ENCODE results near the gene GRIK3.
"Not testable (repeated sequence)": the region's sequence is repeated elsewhere in the genome, so short reads cannot be mapped to it uniquely, and the experiment has no call there.

Gene GRIK3

DNA sequence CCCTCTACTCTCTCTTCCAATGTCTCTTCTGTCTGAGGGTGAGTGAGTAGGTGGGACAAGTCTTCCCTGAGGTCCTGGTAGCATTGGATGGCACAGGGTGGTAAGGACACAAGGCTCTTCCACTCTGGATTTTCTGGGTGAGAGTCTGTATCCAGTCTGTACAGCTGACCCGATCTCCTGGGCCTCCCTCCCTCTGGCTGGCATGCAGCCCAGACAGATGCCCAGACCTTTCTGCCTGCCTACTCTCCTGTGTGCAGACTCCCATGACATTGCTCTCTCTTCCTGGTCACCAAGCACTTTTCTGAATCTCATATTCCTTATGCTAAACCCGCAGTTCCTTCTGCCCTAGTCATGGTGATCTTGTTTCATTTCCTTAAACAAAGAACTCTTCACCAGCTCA is 100.3 kb downstream of the GRIK3 start:
- DNase-seq: peak; percentile 100

- DNase-seq: no peak
These were observed 106.5 kb downstream of the GRIK3 start for GRCh38 chr1:36927826-36928225.

- no peak for DNase-seq
These were observed 109.1 kb downstream of the GRIK3 start for GRCh38 chr1:36925251-36925650.

DNA sequence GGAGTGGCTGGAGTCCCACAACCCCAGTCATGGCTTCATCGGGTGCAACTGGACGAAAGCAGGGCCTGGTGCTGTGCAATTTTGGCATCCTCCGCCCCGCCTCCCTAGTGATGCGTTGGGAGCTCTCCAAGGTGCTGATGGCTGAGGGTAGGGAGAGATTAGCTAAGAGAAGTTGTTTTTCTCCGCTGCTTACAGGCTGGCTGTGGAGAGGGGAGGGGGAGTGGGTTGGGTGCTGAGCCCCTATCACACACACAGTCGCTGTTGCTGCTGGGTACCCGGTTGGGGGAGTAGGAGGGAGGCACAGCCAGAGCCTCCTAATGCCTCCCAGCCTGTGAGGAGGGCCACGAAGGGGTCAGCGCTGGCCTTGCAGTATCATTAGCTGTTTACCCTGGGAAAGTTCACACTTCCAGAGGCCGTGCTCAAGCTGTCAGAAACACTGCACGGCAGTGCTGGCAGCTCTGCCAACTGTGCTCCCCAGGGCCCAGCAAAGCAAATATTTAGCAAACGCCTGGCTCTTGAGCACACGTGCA is 110.0 kb downstream of the GRIK3 start:
- DNase-seq: peak; percentile 100

GRCh38 chr1:36922593-36923426 is 111.5 kb downstream of the GRIK3 start:
- no peak for DNase-seq

- DNase-seq: no peak
These were observed 112.2 kb downstream of the GRIK3 start for GRCh38 chr1:36922071-36922470.

GRCh38 chr1:36920801-36921405 is 113.4 kb downstream of the GRIK3 start:
- DNase-seq: no peak

DNA sequence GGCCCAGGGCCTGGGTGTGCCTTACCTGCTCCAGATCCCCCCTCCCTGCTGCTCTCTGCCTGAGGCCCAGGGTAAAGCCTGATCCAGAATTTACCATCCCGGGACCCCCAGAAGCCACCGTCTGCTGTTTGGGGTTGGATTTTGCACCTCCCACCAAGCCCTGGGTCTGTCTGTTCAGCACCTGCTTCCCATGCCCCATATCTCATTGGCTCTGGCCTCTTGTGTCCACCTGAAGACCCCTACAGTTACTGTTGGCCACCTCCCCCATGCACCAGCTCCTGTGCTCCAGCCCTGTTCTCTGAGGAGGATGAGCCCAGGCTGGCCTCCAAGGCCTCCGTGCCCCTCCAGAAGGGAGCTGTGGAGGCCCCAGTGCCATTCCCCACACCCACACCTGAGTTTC is 113.9 kb downstream of the GRIK3 start:
- no peak for DNase-seq

- DNase-seq: no peak
These were observed 114.7 kb downstream of the GRIK3 start for GRCh38 chr1:36919491-36920145.

DNA sequence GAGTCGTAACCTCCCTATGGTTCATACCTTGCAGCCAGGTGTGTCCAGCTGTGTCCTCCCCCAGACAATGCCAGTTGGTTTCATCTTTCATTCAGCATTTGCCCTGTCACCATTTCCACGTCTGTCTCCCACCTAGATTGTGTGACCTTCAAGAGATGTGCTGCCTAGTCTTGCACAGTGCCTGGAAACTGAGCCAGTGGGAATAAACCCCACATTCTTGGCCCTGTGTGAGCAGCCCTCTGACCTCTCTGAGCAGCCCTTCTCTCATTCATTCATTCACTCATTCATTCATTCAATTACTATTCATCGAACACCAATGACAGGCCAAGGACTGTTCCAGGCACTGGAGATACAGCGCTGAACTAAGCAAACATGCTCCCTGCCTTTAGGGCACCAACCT is 115.7 kb downstream of the GRIK3 start:
- no peak for DNase-seq

DNA sequence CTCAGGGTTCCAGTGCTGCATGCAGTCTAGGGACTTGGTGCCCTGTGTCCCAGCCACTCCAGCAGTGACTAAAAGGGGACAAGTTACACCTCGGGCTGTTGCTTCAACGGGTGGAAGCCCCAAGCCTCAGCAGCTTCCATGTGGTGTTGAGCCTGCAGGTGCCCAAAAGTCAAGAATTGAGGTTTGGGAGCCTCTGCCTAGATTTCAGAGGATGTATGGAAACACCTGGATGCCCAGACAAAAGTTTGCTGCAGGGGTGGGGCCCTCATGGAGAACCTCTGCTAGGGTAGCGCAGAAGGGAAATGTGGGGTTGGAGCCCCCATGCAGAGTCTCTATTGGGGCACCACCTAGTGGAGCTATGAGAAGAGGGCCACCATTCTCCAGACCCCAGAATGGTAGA is 117.8 kb downstream of the GRIK3 start:
- not testable (repeated sequence) for DNase-seq

DNA sequence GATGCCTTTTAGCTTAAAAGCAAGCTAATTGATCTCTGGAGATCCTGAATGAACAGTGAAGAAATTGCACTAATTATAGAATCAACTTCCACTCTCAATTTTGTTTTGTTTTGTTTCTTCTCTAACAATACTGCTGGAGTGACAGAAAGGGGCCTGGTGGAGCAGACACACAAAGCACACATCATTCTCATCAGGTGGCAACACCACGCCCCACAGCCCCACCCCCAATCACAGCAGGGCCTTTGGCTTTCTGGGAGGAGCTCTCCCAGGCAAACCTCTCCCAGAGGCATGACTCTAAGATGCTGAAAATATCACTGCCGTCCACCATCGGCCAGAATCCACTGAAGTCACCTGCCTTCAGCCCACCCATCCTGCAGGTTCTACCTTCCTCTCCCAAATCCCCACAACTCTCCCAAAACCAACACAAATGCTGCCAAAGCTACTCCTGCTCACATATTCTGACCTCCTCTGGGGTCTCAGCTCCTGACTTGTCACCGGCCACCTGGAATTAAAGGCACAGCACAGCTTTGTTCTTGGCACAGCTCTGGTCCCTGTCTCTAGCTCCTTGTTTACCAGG is 120.7 kb downstream of the GRIK3 start:
- DNase-seq: peak; percentile 100

DNA sequence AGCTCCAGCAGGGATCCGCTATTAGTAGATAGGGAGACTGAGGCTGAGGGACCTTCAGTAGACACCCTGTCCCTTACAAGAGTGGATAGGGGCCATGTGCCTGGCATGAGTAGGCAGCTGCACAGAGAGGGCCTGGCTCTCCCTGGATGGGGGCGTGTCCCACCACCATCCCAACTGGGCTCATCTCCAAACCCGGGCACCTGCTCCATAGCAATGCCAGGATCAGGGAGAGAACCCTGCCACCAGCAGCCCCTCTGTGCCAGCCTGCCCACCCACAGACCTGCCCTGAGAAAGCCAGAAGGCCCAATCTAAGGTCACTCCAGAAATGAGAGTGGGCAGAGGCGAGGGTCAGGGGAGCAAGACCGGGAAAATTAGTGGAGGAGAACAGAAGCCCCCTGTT is 121.3 kb downstream of the GRIK3 start:
- DNase-seq: no peak

- no peak for DNase-seq
These were observed 121.9 kb downstream of the GRIK3 start for GRCh38 chr1:36912365-36912865.

DNA sequence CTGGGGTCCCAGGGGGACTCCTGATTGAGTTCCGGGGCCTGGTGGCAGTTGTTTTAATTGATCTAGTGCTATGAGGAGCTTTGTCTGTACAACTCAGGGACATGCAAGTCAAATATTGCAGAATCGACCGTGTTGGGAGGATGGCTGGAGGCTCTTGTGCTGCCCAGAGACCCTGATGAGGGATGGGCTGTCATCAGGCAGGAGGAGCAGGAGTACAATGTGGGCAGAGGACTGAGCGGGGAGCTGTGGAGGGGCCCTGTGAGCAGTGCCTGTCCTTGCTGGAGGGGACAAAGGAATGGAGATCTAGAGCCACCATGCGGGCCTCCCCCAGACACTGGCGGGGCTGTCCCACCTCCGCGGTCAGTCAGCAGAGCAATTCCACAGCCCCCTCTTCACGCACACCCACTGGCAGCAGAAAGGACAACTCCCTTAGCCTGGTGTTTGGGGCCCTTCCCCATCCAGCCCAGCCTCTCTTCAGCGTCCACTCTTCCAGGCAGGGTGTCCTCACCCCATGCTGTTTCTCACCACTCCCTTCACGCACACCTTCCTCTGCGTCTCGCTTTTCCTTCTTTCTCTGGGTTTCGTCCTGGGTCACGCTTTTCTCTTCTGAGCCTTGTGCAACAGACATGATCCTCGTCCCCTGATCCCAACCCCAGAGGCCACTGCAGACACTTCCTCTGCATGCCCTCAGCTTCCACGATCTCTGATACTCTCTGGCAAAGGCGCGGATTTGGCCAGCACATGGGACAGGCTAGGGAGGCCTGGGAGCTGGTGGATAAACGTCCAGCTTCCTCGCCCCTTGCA is 122.6 kb downstream of the GRIK3 start:
- DNase-seq: no peak

DNA sequence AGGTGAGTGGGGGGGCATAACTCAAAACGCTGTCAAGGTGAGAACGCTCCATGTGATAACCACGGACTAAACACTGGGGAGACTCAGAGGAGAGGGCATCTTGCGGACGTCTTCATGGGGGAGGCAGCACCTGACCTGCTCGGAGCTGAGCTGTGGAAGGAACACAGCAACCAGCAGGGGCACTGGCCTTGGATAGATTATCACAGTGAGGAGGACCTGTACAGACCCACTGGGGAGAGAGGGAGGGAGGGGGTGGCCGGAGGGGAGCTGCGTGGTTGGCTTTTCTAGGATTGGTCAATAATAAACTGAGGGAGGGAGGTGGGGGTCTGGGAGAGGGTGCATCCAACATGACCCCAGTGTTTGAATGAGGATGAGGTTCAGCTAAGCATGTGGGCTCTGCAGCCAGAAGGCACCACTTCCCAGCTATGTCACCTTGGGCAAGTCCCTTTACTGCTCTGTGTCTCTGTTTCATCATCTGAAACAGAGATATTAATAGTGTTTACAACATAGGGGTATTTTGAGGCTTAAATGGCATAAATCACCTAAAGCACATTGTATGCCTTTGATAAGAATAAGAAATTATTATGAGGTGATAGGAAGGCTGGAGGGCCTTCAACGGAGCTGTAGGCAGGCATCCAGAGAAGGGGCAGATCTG is 123.3 kb downstream of the GRIK3 start:
- DNase-seq: no peak

GRCh38 chr1:36909946-36910725 is 124.2 kb downstream of the GRIK3 start:
- DNase-seq: no peak

DNA sequence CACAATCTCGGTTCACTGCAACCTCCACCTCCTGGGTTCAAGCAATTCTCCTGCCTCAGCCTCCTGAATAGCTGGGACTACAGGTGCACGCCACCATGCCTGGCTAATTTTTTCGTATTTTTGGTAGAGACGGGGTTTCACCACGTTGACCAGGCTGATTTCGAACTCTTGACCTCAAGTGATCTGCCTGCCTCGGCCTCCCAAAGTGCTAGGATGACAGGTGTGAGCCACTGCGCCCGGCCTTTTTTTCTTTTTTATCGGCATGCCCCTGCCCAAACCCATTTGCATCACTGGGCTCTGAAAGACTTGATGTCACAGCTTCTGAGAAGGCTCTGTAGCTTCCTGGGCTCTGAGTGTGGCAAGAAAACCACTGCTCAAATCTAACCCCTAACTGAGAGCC is 125.0 kb downstream of the GRIK3 start:
- DNase-seq: not testable (repeated sequence)

DNA sequence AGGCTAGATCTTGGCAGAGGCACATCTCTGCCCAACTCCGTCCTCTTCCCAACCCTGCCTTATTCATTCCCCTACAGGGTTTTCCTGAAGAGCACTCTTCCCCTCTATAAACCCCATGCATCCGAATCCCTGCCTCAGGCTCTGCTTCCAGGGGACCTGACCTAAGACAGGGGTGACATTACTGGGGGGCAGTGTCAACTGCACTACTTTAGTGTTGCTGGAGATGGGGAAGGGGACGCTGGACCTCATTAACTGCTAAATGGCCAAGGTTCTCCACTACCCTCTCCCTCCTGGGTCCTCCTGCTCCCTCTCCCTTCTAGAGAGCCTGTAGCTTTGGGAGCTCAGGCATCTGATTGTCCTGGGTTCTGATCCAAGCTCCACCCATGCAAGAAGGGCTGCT is 126.2 kb downstream of the GRIK3 start:
- DNase-seq: no peak

- DNase-seq: no peak
These were observed 127.8 kb downstream of the GRIK3 start for GRCh38 chr1:36906555-36906954.

GRCh38 chr1:36905941-36906340 is 128.4 kb downstream of the GRIK3 start:
- no peak for DNase-seq
